NCI-H1105 treated with DMSO at 0.1 percent for 48 hours (cell line): ENCODE results near the gene LIPA.
"Not testable (repeated sequence)": the region's sequence is repeated elsewhere in the genome, so short reads cannot be mapped to it uniquely, and the experiment has no call there.

Experiments
- DNase-seq: peaks from one replicate; lab custom pipeline; 2025; lab: John Stamatoyannopoulos, UW

LIPA gene

DNA sequence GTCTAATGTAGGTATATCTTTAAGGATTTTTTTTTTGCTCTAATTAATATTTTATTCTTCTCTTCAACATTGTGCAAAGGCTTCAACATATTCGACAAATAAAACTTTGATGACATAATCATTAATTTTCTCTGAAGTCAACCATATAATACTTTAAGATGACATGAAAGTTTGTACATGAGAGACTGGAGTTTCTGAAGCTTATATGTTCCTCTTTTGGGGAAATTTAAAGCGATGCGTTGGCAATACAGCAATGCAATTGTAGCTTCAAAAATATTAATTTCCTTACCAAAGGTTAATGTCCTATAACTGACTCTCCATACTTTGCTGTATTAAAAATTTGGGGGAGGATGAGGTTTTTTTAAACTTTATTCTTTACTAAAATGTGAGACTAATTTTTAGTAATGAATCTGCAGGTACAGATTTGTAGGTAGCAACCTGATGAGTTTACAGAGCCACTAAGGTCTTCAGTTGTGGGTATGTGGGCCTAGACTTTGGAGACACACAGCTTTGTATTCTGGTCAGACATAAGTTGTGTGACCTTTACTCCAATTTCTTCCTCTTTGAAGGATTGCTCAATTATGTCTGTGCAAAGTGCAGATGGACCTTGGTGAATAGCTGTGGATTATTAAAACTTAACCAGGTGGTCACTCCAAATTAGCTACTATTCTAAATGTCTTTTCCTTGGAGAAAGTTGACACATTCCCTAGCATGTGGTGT is 18.0 kb upstream of the LIPA start:
- DNase-seq, result no peak

- DNase-seq, result no peak
Observed at GRCh38 chr10:89266721-89267453, 15.3 kb upstream of the LIPA start.

GRCh38 chr10:89263531-89263930 is 12.0 kb upstream of the LIPA start:
- DNase-seq, result no peak

GRCh38 chr10:89263091-89263490 is 11.5 kb upstream of the LIPA start:
- no peak for DNase-seq

GRCh38 chr10:89262086-89263051 is 10.8 kb upstream of the LIPA start:
- DNase-seq, result no peak

DNA sequence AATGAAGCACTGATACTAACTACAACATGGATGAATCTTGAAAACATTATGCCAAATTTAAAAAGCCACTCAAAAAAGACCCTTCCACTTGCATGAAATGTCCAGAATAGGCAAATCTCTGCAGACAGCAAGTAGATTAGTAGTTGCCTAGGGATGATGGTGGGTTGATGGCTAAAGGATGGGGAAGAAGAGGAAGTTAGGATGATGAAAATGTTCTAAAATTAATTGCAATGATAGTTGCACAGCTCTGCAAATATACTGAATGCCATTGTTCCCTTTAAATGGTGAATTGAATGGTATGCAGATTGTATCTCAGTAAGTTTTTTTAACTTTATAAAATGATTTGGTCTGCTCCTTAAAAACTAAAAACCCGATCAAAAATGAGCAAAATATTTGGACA is 7.3 kb upstream of the LIPA start:
- no peak for DNase-seq

GRCh38 chr10:89257581-89257980 is 6.0 kb upstream of the LIPA start:
- no peak for DNase-seq

GRCh38 chr10:89256962-89257361 is 5.4 kb upstream of the LIPA start:
- no peak for DNase-seq

GRCh38 chr10:89256340-89256739 is 4.8 kb upstream of the LIPA start:
- no peak for DNase-seq

- DNase-seq, result no peak
Observed at GRCh38 chr10:89255793-89256192, 4.2 kb upstream of the LIPA start.

GRCh38 chr10:89255091-89255579 is 3.6 kb upstream of the LIPA start:
- DNase-seq, result not testable (repeated sequence)

DNA sequence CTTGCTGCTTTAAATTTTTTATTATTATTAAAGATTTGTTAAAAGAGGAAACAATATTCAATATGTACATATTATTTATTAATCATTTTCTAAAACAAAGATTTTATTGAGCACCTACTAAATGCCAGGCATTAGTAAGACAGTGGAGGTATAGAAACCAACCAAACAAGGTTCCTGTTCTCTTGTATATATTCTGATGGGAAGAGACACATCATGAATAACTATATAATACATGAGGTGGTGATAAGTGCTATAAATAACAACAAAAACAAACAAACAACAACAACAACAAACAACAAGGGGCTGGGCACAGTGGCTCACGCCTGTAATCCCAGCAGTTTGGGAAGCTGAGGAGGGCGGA is 630 bp upstream of the LIPA start:
- no peak for DNase-seq

- DNase-seq, result peak; percentile 6
Observed at GRCh38 chr10:89250865-89251408, 638 bp downstream of the LIPA start.

DNA sequence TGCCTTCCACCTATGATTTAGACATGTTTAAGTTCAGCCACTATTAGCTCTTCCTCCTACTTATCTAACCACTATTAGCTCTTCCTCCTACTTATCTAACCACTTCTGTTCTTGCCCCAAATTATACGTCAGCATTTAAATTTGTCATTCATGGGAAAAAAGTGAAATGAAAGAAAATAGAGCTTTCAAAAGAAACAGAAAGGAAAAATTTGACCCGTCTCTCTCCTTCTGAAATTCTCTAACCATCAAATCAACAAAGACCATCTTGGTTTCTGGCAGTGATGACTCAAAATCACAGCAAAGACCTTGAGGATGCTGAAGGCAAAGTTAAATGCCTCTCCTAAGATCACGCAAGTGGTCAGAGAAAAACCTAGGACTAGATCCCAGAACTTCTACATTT is 2.6 kb downstream of the LIPA start:
- DNase-seq, result no peak

GRCh38 chr10:89247623-89248022 is 4.0 kb downstream of the LIPA start:
- not testable (repeated sequence) for DNase-seq

- no peak for DNase-seq
Observed at GRCh38 chr10:89245802-89246201, 5.8 kb downstream of the LIPA start.

GRCh38 chr10:89242840-89243568 is 8.6 kb downstream of the LIPA start:
- DNase-seq, result no peak

GRCh38 chr10:89242345-89242684 is 9.3 kb downstream of the LIPA start:
- DNase-seq, result no peak

DNA sequence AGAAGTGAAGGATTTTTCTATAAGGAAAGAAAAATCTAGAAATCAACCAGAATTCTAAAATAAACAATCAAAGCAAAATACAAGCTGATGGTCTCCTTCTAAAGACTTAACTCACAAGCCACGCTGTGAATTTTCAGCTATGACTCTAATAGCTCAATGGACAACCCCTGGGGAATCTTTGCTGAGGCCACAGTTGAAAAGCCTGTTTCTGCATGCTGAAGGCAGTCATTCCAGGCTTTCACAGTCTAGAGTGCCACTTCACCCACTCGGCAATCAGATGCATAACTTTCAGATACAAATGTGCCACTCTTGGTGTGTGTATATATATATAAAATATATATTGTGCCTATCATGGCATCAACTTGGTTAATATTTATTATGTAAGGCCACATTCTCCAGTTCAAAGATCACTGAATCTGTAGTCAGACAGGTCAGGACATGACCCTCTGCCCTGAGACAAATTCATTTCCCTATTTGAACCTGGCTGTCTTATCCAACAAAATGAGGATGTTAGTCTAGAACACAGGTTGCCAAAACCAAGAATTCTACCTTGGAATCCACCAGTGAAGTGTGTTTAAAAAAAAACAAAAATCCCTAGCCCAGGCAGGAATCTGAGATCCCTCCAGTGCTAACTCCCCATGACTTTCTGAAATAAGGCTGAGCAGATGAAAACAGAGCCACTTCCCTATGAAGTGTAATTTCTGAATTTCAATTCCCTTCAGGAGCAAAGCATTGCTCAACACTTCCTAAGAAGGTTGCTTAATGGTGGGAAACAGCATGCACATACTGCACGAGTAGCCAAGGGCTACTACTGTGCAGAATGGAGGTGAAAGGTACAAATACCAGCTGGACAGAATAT is 9.9 kb downstream of the LIPA start:
- DNase-seq, result no peak

- DNase-seq, result no peak
Observed at GRCh38 chr10:89241026-89241425, 10.5 kb downstream of the LIPA start.

GRCh38 chr10:89240519-89240918 is 11.1 kb downstream of the LIPA start:
- DNase-seq, result no peak
